HepG2 (cell line): ENCODE data around the gene ARFIP1. TPM values are rescaled to one million over a fixed set of nuclear protein-coding genes. Genes with fewer than 3 reads are reported as not detected.

Experiments used
- ATAC-seq: fragments of 200-7000 bp; cut with Tn5 transposase; 3 replicates; pipeline ENCODE4 v1.9.1; 2020; ENCODE audit warnings: mild to moderate bottlenecking, moderate library complexity
- BruUV-seq: library from RNA; stranded (reverse); fragments of 400-500 nt; replicated peaks from 2 replicates; lab custom pipeline; 2021; lab: Mats Ljungman, UMichigan
- CTCF ChIA-PET: fragments of 300-600 bp; formaldehyde crosslinking; extraction: SDS; loops from one replicate; lab custom pipeline; 2021; ENCODE audit warnings: low total read pairs, inconsistent platforms, low intra/inter-chr PET ratio; lab: Yijun Ruan, JAX
- POLR2A ChIA-PET: fragments of 350-600 bp; sonication (Branson Sonifier 250); formaldehyde crosslinking; loops from one replicate; lab custom pipeline; 2020; ENCODE audit warnings: antibody characterized with exemption, inconsistent platforms; lab: Yijun Ruan, JAX
- DNase-seq: peaks from one replicate; pipeline ENCODE4 v3.0.0-alpha.2; 2015; ENCODE audit warnings: low spot score
- FAIRE-seq: peaks from 3 replicates; lab custom pipeline; 2011; peaks lifted over from hg19 to GRCh38; lab: Jason Lieb, UNC
- H2AFZ ChIP-seq: one replicate; pipeline ENCODE4 v1.6.1; 2011; ENCODE audit warnings: low read length, inconsistent platforms
- H3K27ac ChIP-seq: fragments of 300-600 bp; 3 replicates; pipeline ENCODE4 v1.8.0; 2011; ENCODE audit warnings: mixed run types, mild to moderate bottlenecking, mixed read lengths, low read length, inconsistent platforms; ENCODE audit not compliant: insufficient read depth; ENCODE audit errors: extremely low read length
- H3K27me3 ChIP-seq, 2 experiments: fragments of 200-600 bp in 1 of 2; 2 replicates in 1 of 2; 3 replicates in 1 of 2; pipeline versions ENCODE4 v1.6.0 to v1.8.0; 2011; ENCODE audit warnings: low read length in 2 of 2, mild to moderate bottlenecking in 2 of 2, moderate library complexity in 2 of 2, inconsistent platforms in 1 of 2; ENCODE audit not compliant: insufficient read depth in 2 of 2, control insufficient read depth in 1 of 2
- H3K36me3 ChIP-seq, 2 experiments: fragments of 200-600 bp in 1 of 2; replicated peaks in 1 of 2; 2 replicates in 1 of 2; 3 replicates in 1 of 2; pipeline versions ENCODE4 v1.5.1 to v1.8.0; 2011; ENCODE audit warnings: low read length in 2 of 2, inconsistent platforms in 1 of 2; ENCODE audit not compliant: insufficient read depth in 2 of 2, control insufficient read depth in 1 of 2
- H3K4me1 ChIP-seq: 2 replicates; pipeline ENCODE4 v1.5.1; 2012; ENCODE audit warnings: low read length, inconsistent platforms; ENCODE audit not compliant: insufficient read depth
- H3K4me2 ChIP-seq: 2 replicates; pipeline ENCODE4 v1.6.0; 2011; ENCODE audit warnings: low read depth, low read length, inconsistent platforms
- H3K4me3 ChIP-seq, 3 experiments: fragments of 200-600 bp in 1 of 3; sonication (generic), shearing (Covaris generic) in 1 of 3; replicated peaks in 1 of 3; 2 replicates each; pipeline ENCODE4 v1.5.1; 2011 to 2016; ENCODE audit warnings: low read length in 3 of 3, inconsistent platforms in 2 of 3, low read depth in 2 of 3, mild to moderate bottlenecking in 2 of 3, control low read depth in 1 of 3, mixed read lengths in 1 of 3; ENCODE audit not compliant: insufficient read depth in 1 of 3
- H3K79me2 ChIP-seq: one replicate; pipeline ENCODE4 v1.6.1; 2011; ENCODE audit warnings: low read length, inconsistent platforms; ENCODE audit not compliant: insufficient read depth
- H3K9ac ChIP-seq: 2 replicates; pipeline ENCODE4 v1.6.0; 2011; ENCODE audit warnings: mild to moderate bottlenecking, low read depth, low read length, inconsistent platforms; ENCODE audit not compliant: insufficient read depth
- H3K9me3 ChIP-seq: 2 replicates; pipeline ENCODE4 v1.5.1; 2012; ENCODE audit warnings: mild to moderate bottlenecking, low read length
- H4K20me1 ChIP-seq: 2 replicates; pipeline ENCODE4 v1.6.0; 2011; ENCODE audit warnings: inconsistent platforms, mild to moderate bottlenecking, low read length, moderate library complexity; ENCODE audit not compliant: insufficient read depth
- MEIS2 ChIP-seq: sonication (generic); formaldehyde crosslinking; IDR thresholded peaks from 2 replicates; pipeline ENCODE4 v1.9.0; 2021; ENCODE audit warnings: mild to moderate bottlenecking, missing genetic modification reagents
- NKX3-1 ChIP-seq: sonication (generic); formaldehyde crosslinking; IDR thresholded peaks from 2 replicates; pipeline ENCODE4 v1.5.0; 2020; ENCODE audit warnings: missing genetic modification reagents
- ZNF318 ChIP-seq: sonication (generic); formaldehyde crosslinking; IDR thresholded peaks from 2 replicates; pipeline ENCODE4 v1.4.0; 2020; ENCODE audit warnings: mild to moderate bottlenecking, missing genetic modification reagents
- WGBS: methylation state at CpG from one replicate; pipeline ENCODE4 v1.1.6; 2017; ENCODE audit warnings: low lambda C conversion rate; 5-methylcytosine and 5-hydroxymethylcytosine counted together
- in situ Hi-C: cut with HindIII; loops from 2 replicates; pipeline ENCODE4 v1.10.0; 2017; ENCODE audit warnings: low pct_unique_long_range_greater_than_20kb; ENCODE audit not compliant: extremely low pct_ligation_motif_present
- intact Hi-C: fragments of 100-400 bp; cut with micrococcal nuclease; formaldehyde crosslinking; loops from one replicate; pipeline ENCODE4 v1.10.0; 2022; ENCODE audit not compliant: unreplicated experiment
- polyA plus RNA-seq, 8 experiments: library from polyadenylated mRNA; depleted of rRNA in 3 of 8; stranded (reverse) in 7 of 8; unstranded in 1 of 8; fragments of >200 nt; fragmentation: Illumina TruSeq in 4 of 8; extraction: Trizol in 4 of 8; gene quantifications; 2 replicates each; pipeline versions ENCODE4 v1.2.1 to v1.2.3, GENCODE V29; 2011 to 2016; ENCODE audit warnings: low read depth in 4 of 8, missing spikeins in 1 of 8, mixed read lengths in 1 of 8; ENCODE audit not compliant: insufficient read depth in 1 of 8
- total RNA-seq, 5 experiments: library from RNA; depleted of rRNA; stranded (reverse); fragments of >200 nt; fragmentation: Illumina TruSeq; extraction: Trizol; gene quantifications; 2 replicates each; pipeline ENCODE4 v1.2.3, GENCODE V29; 2016; ENCODE audit warnings: low read depth in 1 of 5

The ARFIP1 gene
- total and polyA plus RNA-seq, 2 of the 13 experiments (the other 11 are each of a cell fraction or from before 2014, with no cell fraction given): 9.9 to 27.7 TPM

GRCh38 chr4:152785639-152786615 lies 6.2 kb downstream of the ARFIP1 start:
- Histone ChIP-seq H2AFZ (no peak overlapping the region), H3K4me2 (no peak overlapping the region), H3K9ac (no peak overlapping the region), H3K36me3 (peaks cover 0 to 1% of the 10 kb centered on the region in 2 experiments; a peak in 1 of 5 replicates), H3K4me1 (peaks cover 40% of the 10 kb centered on the region), H3K27ac (no peak overlapping the region), H3K4me3 (no peak overlapping the region), H3K27me3 (no peaks in the 10 kb centered on the region), H3K9me3 (no peaks in the 10 kb centered on the region), H3K79me2 (peaks cover 54% of the 10 kb centered on the region), H4K20me1 (no peaks in the 10 kb centered on the region)
- in situ Hi-C loops: no loop called here
- ATAC-seq (no peak), FAIRE-seq (no peak), DNase-seq (no peak)
- POLR2A ChIA-PET: no interaction called here
- 74% methylated on average over 3 of the region's 3 CpGs for WGBS
- intact Hi-C loops: no loop called here
- TF ChIP-seq ZNF318 (CRISPR knock-in tag) (no peak), MEIS2 (CRISPR knock-in tag) (no peak), NKX3-1 (CRISPR knock-in tag) (no peak)
- no TSS peak for BruUV-seq
- CTCF ChIA-PET: no interaction called here
